ENCODE results near the gene GMPPA.
A peak's percentile ranks its signal among the peaks of the same experiment; 100 is the strongest.

The GMPPA gene

GRCh38 chr2:219543596-219544358 is 45.1 kb downstream of the GMPPA start, which contains the start of the genes CHPF and TMEM198:
CHPF (minus strand) TSS chr2:219543809; CDS start chr2:219543538, 271 bp downstream.
TMEM198 (plus strand) TSS chr2:219544028; CDS start chr2:219544728, 700 bp downstream.
- H3K4me1 ChIP-seq (ENCODE audit: control insufficient read depth in 2 of 2, insufficient read depth in 1 of 2, low read depth in 1 of 2, low read length in 2 of 2) = peaks cover 12 to 13% of the 10 kb centered on the region in 2 donors
- peaks cover 4% of the 10 kb centered on the region for H3K79me1 ChIP-seq (ENCODE audit: low read depth, low read length)
- H2BK15ac ChIP-seq (ENCODE audit: low read length) = peak within 1 kb of the TSS; percentile 9
- H3K27me3 ChIP-seq (ENCODE audit: control insufficient read depth in 3 of 3, insufficient read depth in 3 of 3, low read depth in 1 of 3, low read length in 3 of 3) = peaks cover 0 to 16% (median 0%) of the 10 kb centered on the region in 3 experiments
- no peak within 1 kb of the TSS for H2BK120ac ChIP-seq (ENCODE audit: low read depth, low read length)
- no peak within 1 kb of the TSS for H3K14ac ChIP-seq (ENCODE audit: low read length)
- peak within 1 kb of the TSS; percentile 92 to 96 for H3K4me3 ChIP-seq (ENCODE audit: low read length in 2 of 2)
- no peak within 1 kb of the TSS for H3K27ac ChIP-seq (replicated peaks; ENCODE audit: low read length)
- no peak within 1 kb of the TSS for H4K8ac ChIP-seq (ENCODE audit: low read depth, low read length)
- H4K91ac ChIP-seq (ENCODE audit: low read depth, low read length, poor library complexity) = no peak within 1 kb of the TSS
- peaks cover 13 to 44% of the 10 kb centered on the region in 2 donors for H3K36me3 ChIP-seq (replicated peaks in 1 of 2; ENCODE audit: control insufficient read depth in 2 of 2, insufficient read depth in 2 of 2, low read length in 2 of 2)
- WGBS, 2 donors (ENCODE audit: extremely low coverage in 2 of 2, insufficient read length in 2 of 2, insufficient replicate concordance in 1 of 2) = no CpG with 5 or more reads among the region's 75 CpGs
- H2AK5ac ChIP-seq (ENCODE audit: low read depth, low read length) = no peak within 1 kb of the TSS
- no peak within 1 kb of the TSS for H2BK12ac ChIP-seq (ENCODE audit: low read length)
- DNase-seq (ENCODE audit: low spot score) = peak; percentile 98
- H3K18ac ChIP-seq (ENCODE audit: low read length) = peak within 1 kb of the TSS; percentile 59
- H3K9ac ChIP-seq (ENCODE audit: low read depth, low read length, poor library complexity) = peak within 1 kb of the TSS; percentile 88
- H3K9me3 ChIP-seq (replicated peaks in 1 of 2; ENCODE audit: control insufficient read depth in 2 of 2, insufficient read depth in 1 of 2, low read depth in 1 of 2, low read length in 2 of 2) = no peaks in the 10 kb centered on the region
- peak within 1 kb of the TSS; percentile 53 for H2BK5ac ChIP-seq (ENCODE audit: low read length)
- H3K4ac ChIP-seq (ENCODE audit: low read length) = no peak within 1 kb of the TSS
- peak within 1 kb of the TSS; percentile 96 for H3K4me2 ChIP-seq (ENCODE audit: insufficient read depth, low read length, poor library complexity, severe bottlenecking)
- H3K23ac ChIP-seq (ENCODE audit: low read depth, low read length, poor library complexity) = peak within 1 kb of the TSS; percentile 91
- peak within 1 kb of the TSS; percentile 95 for H2AFZ ChIP-seq (ENCODE audit: low read length)

GRCh38 chr2:219544567-219544966 is 45.9 kb downstream of the GMPPA start:
- H3K18ac ChIP-seq (ENCODE audit: low read length) = no peak overlapping the region
- no peak overlapping the region for H4K8ac ChIP-seq (ENCODE audit: low read depth, low read length)
- peak overlapping the region; percentile 78 to 92 for H3K4me3 ChIP-seq (ENCODE audit: low read length in 2 of 2)
- H2BK120ac ChIP-seq (ENCODE audit: low read depth, low read length) = no peak overlapping the region
- H3K9me3 ChIP-seq (replicated peaks in 1 of 2; ENCODE audit: control insufficient read depth in 2 of 2, insufficient read depth in 1 of 2, low read depth in 1 of 2, low read length in 2 of 2) = no peaks in the 10 kb centered on the region
- no CpG with 5 or more reads among the region's 9 CpGs for WGBS, 2 donors (ENCODE audit: extremely low coverage in 2 of 2, insufficient read length in 2 of 2, insufficient replicate concordance in 1 of 2)
- peak overlapping the region; percentile 73 for H3K23ac ChIP-seq (ENCODE audit: low read depth, low read length, poor library complexity)
- no peak overlapping the region for H3K9ac ChIP-seq (ENCODE audit: low read depth, low read length, poor library complexity)
- peaks cover 8 to 13% of the 10 kb centered on the region in 2 donors for H3K4me1 ChIP-seq (ENCODE audit: control insufficient read depth in 2 of 2, insufficient read depth in 1 of 2, low read depth in 1 of 2, low read length in 2 of 2)
- no peak overlapping the region for H4K91ac ChIP-seq (ENCODE audit: low read depth, low read length, poor library complexity)
- no peak overlapping the region for H2BK12ac ChIP-seq (ENCODE audit: low read length)
- peaks cover 4% of the 10 kb centered on the region for H3K79me1 ChIP-seq (ENCODE audit: low read depth, low read length)
- peak overlapping the region; percentile 96 for H3K4me2 ChIP-seq (ENCODE audit: insufficient read depth, low read length, poor library complexity, severe bottlenecking)
- H2AK5ac ChIP-seq (ENCODE audit: low read depth, low read length) = no peak overlapping the region
- no peak overlapping the region for H2BK15ac ChIP-seq (ENCODE audit: low read length)
- H3K4ac ChIP-seq (ENCODE audit: low read length) = no peak overlapping the region
- H3K27me3 ChIP-seq (ENCODE audit: control insufficient read depth in 3 of 3, insufficient read depth in 3 of 3, low read depth in 1 of 3, low read length in 3 of 3) = peaks cover 0 to 16% (median 0%) of the 10 kb centered on the region in 3 experiments
- H3K36me3 ChIP-seq (replicated peaks in 1 of 2; ENCODE audit: control insufficient read depth in 2 of 2, insufficient read depth in 2 of 2, low read length in 2 of 2) = peaks cover 9 to 42% of the 10 kb centered on the region in 2 donors
- no peak for DNase-seq (ENCODE audit: low spot score)
- peak overlapping the region; percentile 95 for H2AFZ ChIP-seq (ENCODE audit: low read length)
- no peak overlapping the region for H3K27ac ChIP-seq (replicated peaks; ENCODE audit: low read length)
- peak overlapping the region; percentile 39 for H2BK5ac ChIP-seq (ENCODE audit: low read length)
- H3K14ac ChIP-seq (ENCODE audit: low read length) = no peak overlapping the region

- H3K79me1 ChIP-seq (ENCODE audit: low read depth, low read length) = peaks cover 4% of the 10 kb centered on the region
- H3K27ac ChIP-seq (replicated peaks; ENCODE audit: low read length) = no peak overlapping the region
- no peak overlapping the region for H2AK5ac ChIP-seq (ENCODE audit: low read depth, low read length)
- H4K91ac ChIP-seq (ENCODE audit: low read depth, low read length, poor library complexity) = no peak overlapping the region
- no peak overlapping the region for H2BK5ac ChIP-seq (ENCODE audit: low read length)
- H3K36me3 ChIP-seq (replicated peaks in 1 of 2; ENCODE audit: control insufficient read depth in 2 of 2, insufficient read depth in 2 of 2, low read length in 2 of 2) = peaks cover 8 to 34% of the 10 kb centered on the region in 2 donors
- H3K4me3 ChIP-seq (ENCODE audit: low read length in 2 of 2) = peak overlapping the region in 1 of 2 donors; percentile 92
- no peaks in the 10 kb centered on the region for H3K9me3 ChIP-seq (replicated peaks in 1 of 2; ENCODE audit: control insufficient read depth in 2 of 2, insufficient read depth in 1 of 2, low read depth in 1 of 2, low read length in 2 of 2)
- H2BK15ac ChIP-seq (ENCODE audit: low read length) = no peak overlapping the region
- WGBS, 2 donors (ENCODE audit: extremely low coverage in 2 of 2, insufficient read length in 2 of 2, insufficient replicate concordance in 1 of 2) = no CpG with 5 or more reads among the region's 3 CpGs
- H4K8ac ChIP-seq (ENCODE audit: low read depth, low read length) = no peak overlapping the region
- H3K14ac ChIP-seq (ENCODE audit: low read length) = no peak overlapping the region
- H3K4me1 ChIP-seq (ENCODE audit: control insufficient read depth in 2 of 2, insufficient read depth in 1 of 2, low read depth in 1 of 2, low read length in 2 of 2) = peaks cover 8 to 13% of the 10 kb centered on the region in 2 donors
- no peak overlapping the region for H3K4ac ChIP-seq (ENCODE audit: low read length)
- DNase-seq (ENCODE audit: low spot score) = no peak
- H3K27me3 ChIP-seq (ENCODE audit: control insufficient read depth in 3 of 3, insufficient read depth in 3 of 3, low read depth in 1 of 3, low read length in 3 of 3) = peaks cover 0 to 16% (median 0%) of the 10 kb centered on the region in 3 experiments
- H3K23ac ChIP-seq (ENCODE audit: low read depth, low read length, poor library complexity) = no peak overlapping the region
- H2BK12ac ChIP-seq (ENCODE audit: low read length) = no peak overlapping the region
- H3K18ac ChIP-seq (ENCODE audit: low read length) = no peak overlapping the region
- H3K4me2 ChIP-seq (ENCODE audit: insufficient read depth, low read length, poor library complexity, severe bottlenecking) = no peak overlapping the region
- no peak overlapping the region for H3K9ac ChIP-seq (ENCODE audit: low read depth, low read length, poor library complexity)
- no peak overlapping the region for H2BK120ac ChIP-seq (ENCODE audit: low read depth, low read length)
- H2AFZ ChIP-seq (ENCODE audit: low read length) = no peak overlapping the region
Observed at GRCh38 chr2:219545295-219545942, 46.7 kb downstream of the GMPPA start.

GRCh38 chr2:219545943-219546352 is 47.3 kb downstream of the GMPPA start:
- Histone ChIP-seq H3K9ac (ENCODE audit: low read depth, low read length, poor library complexity) (no peak overlapping the region), H3K4me1 (ENCODE audit: control insufficient read depth in 2 of 2, insufficient read depth in 1 of 2, low read depth in 1 of 2, low read length in 2 of 2) (peaks cover 8 to 13% of the 10 kb centered on the region in 2 donors), H3K4me3 (ENCODE audit: low read length in 2 of 2) (no peak overlapping the region), H4K8ac (ENCODE audit: low read depth, low read length) (no peak overlapping the region), H3K36me3 (replicated peaks in 1 of 2; ENCODE audit: control insufficient read depth in 2 of 2, insufficient read depth in 2 of 2, low read length in 2 of 2) (peaks cover 5 to 28% of the 10 kb centered on the region in 2 donors), H3K9me3 (replicated peaks in 1 of 2; ENCODE audit: control insufficient read depth in 2 of 2, insufficient read depth in 1 of 2, low read depth in 1 of 2, low read length in 2 of 2) (no peaks in the 10 kb centered on the region), H3K4me2 (ENCODE audit: insufficient read depth, low read length, poor library complexity, severe bottlenecking) (no peak overlapping the region), H4K91ac (ENCODE audit: low read depth, low read length, poor library complexity) (no peak overlapping the region), H3K4ac (ENCODE audit: low read length) (no peak overlapping the region), H3K23ac (ENCODE audit: low read depth, low read length, poor library complexity) (no peak overlapping the region), H3K14ac (ENCODE audit: low read length) (no peak overlapping the region), H3K18ac (ENCODE audit: low read length) (no peak overlapping the region), H3K79me1 (ENCODE audit: low read depth, low read length) (peaks cover 2% of the 10 kb centered on the region), H3K27me3 (ENCODE audit: control insufficient read depth in 3 of 3, insufficient read depth in 3 of 3, low read depth in 1 of 3, low read length in 3 of 3) (peaks cover 0 to 19% (median 0%) of the 10 kb centered on the region in 3 experiments), H2AFZ (ENCODE audit: low read length) (no peak overlapping the region), H2BK5ac (ENCODE audit: low read length) (no peak overlapping the region), H2BK120ac (ENCODE audit: low read depth, low read length) (no peak overlapping the region), H2BK15ac (ENCODE audit: low read length) (no peak overlapping the region), H3K27ac (replicated peaks; ENCODE audit: low read length) (no peak overlapping the region), H2AK5ac (ENCODE audit: low read depth, low read length) (no peak overlapping the region), H2BK12ac (ENCODE audit: low read length) (no peak overlapping the region)
- no CpG with 5 or more reads among the region's 4 CpGs for WGBS, 2 donors (ENCODE audit: extremely low coverage in 2 of 2, insufficient read length in 2 of 2, insufficient replicate concordance in 1 of 2)
- DNase-seq (ENCODE audit: low spot score) = no peak
